ENCODE measurements around the gene TFCP2.

DNA sequence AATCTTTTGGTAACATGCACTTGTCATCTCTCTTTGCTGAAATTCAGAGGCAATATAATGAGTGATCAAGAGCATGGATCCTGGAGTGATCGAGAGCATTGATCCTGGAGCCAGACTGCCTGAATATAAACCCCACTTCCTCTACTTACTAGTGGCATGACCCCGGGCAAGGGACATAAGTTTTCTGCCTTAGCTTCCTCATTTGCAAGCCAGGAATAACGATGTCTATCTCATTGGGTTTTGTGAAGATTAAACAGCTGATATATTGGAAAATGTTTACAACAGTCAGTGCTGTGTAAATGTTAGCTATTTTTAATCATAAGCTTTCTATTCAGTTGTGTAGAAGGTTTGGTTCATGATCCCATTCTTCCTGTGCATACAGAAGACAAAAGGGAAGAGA, 87.2 kb downstream of the TFCP2 start:
- TF ChIP-seq, protein P1, sequence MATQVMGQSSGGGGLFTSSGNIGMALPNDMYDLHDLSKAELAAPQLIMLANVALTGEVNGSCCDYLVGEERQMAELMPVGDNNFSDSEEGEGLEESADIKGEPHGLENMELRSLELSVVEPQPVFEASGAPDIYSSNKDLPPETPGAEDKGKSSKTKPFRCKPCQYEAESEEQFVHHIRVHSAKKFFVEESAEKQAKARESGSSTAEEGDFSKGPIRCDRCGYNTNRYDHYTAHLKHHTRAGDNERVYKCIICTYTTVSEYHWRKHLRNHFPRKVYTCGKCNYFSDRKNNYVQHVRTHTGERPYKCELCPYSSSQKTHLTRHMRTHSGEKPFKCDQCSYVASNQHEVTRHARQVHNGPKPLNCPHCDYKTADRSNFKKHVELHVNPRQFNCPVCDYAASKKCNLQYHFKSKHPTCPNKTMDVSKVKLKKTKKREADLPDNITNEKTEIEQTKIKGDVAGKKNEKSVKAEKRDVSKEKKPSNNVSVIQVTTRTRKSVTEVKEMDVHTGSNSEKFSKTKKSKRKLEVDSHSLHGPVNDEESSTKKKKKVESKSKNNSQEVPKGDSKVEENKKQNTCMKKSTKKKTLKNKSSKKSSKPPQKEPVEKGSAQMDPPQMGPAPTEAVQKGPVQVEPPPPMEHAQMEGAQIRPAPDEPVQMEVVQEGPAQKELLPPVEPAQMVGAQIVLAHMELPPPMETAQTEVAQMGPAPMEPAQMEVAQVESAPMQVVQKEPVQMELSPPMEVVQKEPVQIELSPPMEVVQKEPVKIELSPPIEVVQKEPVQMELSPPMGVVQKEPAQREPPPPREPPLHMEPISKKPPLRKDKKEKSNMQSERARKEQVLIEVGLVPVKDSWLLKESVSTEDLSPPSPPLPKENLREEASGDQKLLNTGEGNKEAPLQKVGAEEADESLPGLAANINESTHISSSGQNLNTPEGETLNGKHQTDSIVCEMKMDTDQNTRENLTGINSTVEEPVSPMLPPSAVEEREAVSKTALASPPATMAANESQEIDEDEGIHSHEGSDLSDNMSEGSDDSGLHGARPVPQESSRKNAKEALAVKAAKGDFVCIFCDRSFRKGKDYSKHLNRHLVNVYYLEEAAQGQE (IDR thresholded peaks at IDR 0.05; ENCODE audit: insufficient read depth in 1 of 2, low read depth in 2 of 2, low read length in 2 of 2), result no peak
- TF ChIP-seq TAF1 (IDR thresholded peaks at IDR 0.05; ENCODE audit: borderline replicate concordance, insufficient read depth, low read length), result no peak
- TF ChIP-seq POLR2AphosphoS5 (IDR thresholded peaks at IDR 0.05; ENCODE audit: low read depth, low read length), result no peak
- no peak for TF ChIP-seq SIN3A (IDR thresholded peaks at IDR 0.05; ENCODE audit: borderline replicate concordance, insufficient read depth, low read length)
- no peak for TF ChIP-seq FOXP2 (optimal IDR thresholded peaks at IDR 0.05; ENCODE audit: borderline replicate concordance, extremely low read depth, extremely low read length, insufficient read depth)

Measured in PFSK-1 (cell line).